B cell (primary cell): ENCODE measurements around the gene RSU1. TPM values are rescaled to one million over a fixed set of nuclear protein-coding genes. Genes with fewer than 3 reads are reported as not detected.

ENCODE experiments used
- ATAC-seq: fragments of 200-7000 bp; cut with Tn5 transposase; one replicate; pipeline ENCODE4 v1.10.0; 2021; ENCODE audit warnings: low read depth, mild to moderate bottlenecking, moderate number of reproducible peaks, moderate library complexity
- CTCF ChIA-PET: fragments of 350-600 bp; sonication (Branson Sonifier 250); formaldehyde crosslinking; loops from one replicate; lab custom pipeline; 2021; ENCODE audit warnings: antibody characterized with exemption, inconsistent platforms; lab: Charles Lee
- POLR2A ChIA-PET: fragments of 350-600 bp; sonication (Branson Sonifier 250); formaldehyde crosslinking; loops from one replicate; lab custom pipeline; 2021; ENCODE audit warnings: antibody characterized with exemption; lab: Charles Lee
- DNase-seq: peaks from one replicate; pipeline ENCODE4 v3.0.0; 2013
- H2AFZ ChIP-seq: 2 replicates; pipeline ENCODE4 v1.6.1; 2012; ENCODE audit warnings: mild to moderate bottlenecking, low read depth, low read length; ENCODE audit not compliant: insufficient read depth, poor library complexity, severe bottlenecking
- H3K27ac ChIP-seq, 2 donors: 1 replicate in 1 of 2; 2 replicates in 1 of 2; pipeline ENCODE4 v1.5.1; 2012 to 2013; ENCODE audit warnings: low read length in 2 of 2, mild to moderate bottlenecking in 2 of 2, moderate library complexity in 1 of 2
- H3K27me3 ChIP-seq, 4 experiments: fragments of 200-600 bp in 1 of 4; sonication (generic) in 1 of 4; replicated peaks in 1 of 4; 1 replicate in 2 of 4; 2 replicates in 2 of 4; pipeline versions ENCODE4 v1.6.1 to v1.7.0; 2013 to 2016; ENCODE audit warnings: low read length in 3 of 4, mild to moderate bottlenecking in 2 of 4, mixed read lengths in 1 of 4, moderate library complexity in 1 of 4; ENCODE audit not compliant: insufficient read depth in 4 of 4, control insufficient read depth in 3 of 4; ENCODE audit errors: control extremely low read depth in 1 of 4
- H3K36me3 ChIP-seq, 2 experiments: replicated peaks in 1 of 2; 1 replicate in 1 of 2; 2 replicates in 1 of 2; pipeline versions ENCODE4 v1.6.1 to v1.7.1; 2013; ENCODE audit warnings: low read length in 1 of 2; ENCODE audit not compliant: insufficient read depth in 2 of 2, control insufficient read depth in 1 of 2; ENCODE audit errors: control extremely low read depth in 1 of 2, extremely low read depth in 1 of 2
- H3K4me1 ChIP-seq, 2 donors: fragments of 200-600 bp in 1 of 2; sonication (generic) in 1 of 2; 1 replicate in 1 of 2; 2 replicates in 1 of 2; pipeline versions ENCODE4 v1.5.1 to v1.6.1; 2013 to 2017; ENCODE audit warnings: low read length in 2 of 2; ENCODE audit not compliant: control insufficient read depth in 2 of 2, insufficient read depth in 2 of 2
- H3K4me2 ChIP-seq: replicated peaks from 2 replicates; pipeline ENCODE3; 2012; ENCODE audit warnings: mild to moderate bottlenecking, low read depth, low read length; ENCODE audit not compliant: poor library complexity, severe bottlenecking
- H3K4me3 ChIP-seq, 5 experiments: fragments of 200-600 bp in 1 of 5; sonication (generic) in 1 of 5; 1 replicate in 3 of 5; 2 replicates in 2 of 5; pipeline versions ENCODE4 v1.5.1 to v1.7.0; 2011 to 2016; ENCODE audit warnings: low read length in 4 of 5, mild to moderate bottlenecking in 4 of 5, low read depth in 2 of 5, control low read depth in 1 of 5, moderate library complexity in 1 of 5; ENCODE audit not compliant: insufficient read depth in 1 of 5; ENCODE audit errors: control extremely low read depth in 1 of 5, extremely low read depth in 1 of 5
- H3K79me2 ChIP-seq: fragments of 200-600 bp; sonication (generic); one replicate; pipeline ENCODE4 v1.6.0; 2016; ENCODE audit warnings: low read length; ENCODE audit not compliant: control insufficient read depth, insufficient read depth
- H3K9ac ChIP-seq: fragments of 200-600 bp; sonication (generic); 2 replicates; pipeline ENCODE4 v1.6.1; 2017; ENCODE audit warnings: mild to moderate bottlenecking, low read length, moderate library complexity
- H3K9me3 ChIP-seq, 3 donors: one replicate each; pipeline versions ENCODE4 v1.6.1 to v1.7.1; 2013; ENCODE audit warnings: low read length in 2 of 3; ENCODE audit not compliant: control insufficient read depth in 2 of 3, insufficient read depth in 1 of 3; ENCODE audit errors: control extremely low read depth in 1 of 3
- H4K20me1 ChIP-seq: 2 replicates; pipeline ENCODE4 v1.6.0; 2012; ENCODE audit warnings: mild to moderate bottlenecking, low read length; ENCODE audit not compliant: insufficient read depth, control insufficient read depth, poor library complexity, severe bottlenecking
- H3K27ac Mint-ChIP-seq: one replicate; pipeline ENCODE4 v1.8.0; 2021; ENCODE audit warnings: mixed read lengths
- H3K27me3 Mint-ChIP-seq: one replicate; pipeline ENCODE4 v1.8.0; 2021; ENCODE audit warnings: mixed read lengths
- H3K4me1 Mint-ChIP-seq: one replicate; pipeline ENCODE4 v1.8.0; 2021; ENCODE audit warnings: mixed read lengths
- H3K4me3 Mint-ChIP-seq: one replicate; pipeline ENCODE4 v1.8.0; 2021; ENCODE audit warnings: mixed read lengths
- H3K9me3 Mint-ChIP-seq: one replicate; pipeline ENCODE4 v1.8.0; 2022; ENCODE audit warnings: mixed read lengths; ENCODE audit not compliant: insufficient read depth
- CTCF ChIP-seq: fragments of 200-600 bp; IDR thresholded peaks from one replicate; pipeline ENCODE4 v1.8.0; 2022; ENCODE audit warnings: antibody characterized with exemption, mild to moderate bottlenecking
- EZH2 ChIP-seq: IDR thresholded peaks from 2 replicates; pipeline ENCODE4 v1.6.1; 2012; ENCODE audit warnings: borderline replicate concordance, low read depth, mild to moderate bottlenecking, moderate library complexity, low read length; ENCODE audit not compliant: insufficient read depth, poor library complexity, severe bottlenecking
- WGBS: methylation state at CpG from one replicate; pipeline ENCODE4 v1.1.5; 2013; ENCODE audit warnings: missing lambda C conversion rate; ENCODE audit not compliant: insufficient coverage; 5-methylcytosine and 5-hydroxymethylcytosine counted together
- intact Hi-C: fragments of 100-400 bp; cut with micrococcal nuclease; formaldehyde crosslinking; loops from one replicate; pipeline ENCODE4 v1.10.0; 2022
- polyA plus RNA-seq: library from polyadenylated mRNA; depleted of rRNA; stranded (reverse); fragments of >200 nt; gene quantifications from 2 replicates; pipeline ENCODE4 v1.2.3, GENCODE V29; 2012
- total RNA-seq, 2 donors: library from RNA; stranded (reverse); fragments of 120-200 nt in 1 of 2; gene quantifications; 1 replicate in 1 of 2; 2 replicates in 1 of 2; pipeline versions ENCODE4 v1.2.3 to v1.2.4, GENCODE V29; 2013 to 2022

The RSU1 gene
- total and polyA plus RNA-seq, 2 donors (not counting 1 experiment from before 2014, with no cell fraction given) = 33.4 to 41.1 TPM

- Histone ChIP-seq H3K79me2 (peaks cover 87% of the 10 kb centered on the region), H3K27me3 (no peaks in the 10 kb centered on the region), H3K4me3 (no peak overlapping the region), H3K9ac (no peak overlapping the region), H3K36me3 (peaks cover 0 to 3% of the 10 kb centered on the region in 2 experiments), H4K20me1 (no peaks in the 10 kb centered on the region), H3K4me1 (peaks cover 11 to 13% of the 10 kb centered on the region in 2 donors), H2AFZ (no peak overlapping the region), H3K27ac (no peak overlapping the region), H3K9me3 (no peaks in the 10 kb centered on the region), H3K4me2 (no peak overlapping the region)
- no peak overlapping the region for H3K27ac Mint-ChIP-seq
- ChIA-PET POLR2A (no interaction called here), CTCF (interaction anchor here (1.1 kb wide), 1 partner anchor 16 kb away, joined by 3 read pairs; no protein-coding TSS in a partner anchor)
- 93% methylated on average over 3 of the region's 6 CpGs for WGBS
- no peak for ATAC-seq
- no peak overlapping the region for H3K4me3 Mint-ChIP-seq
- no peak for TF ChIP-seq EZH2
- no peak for TF ChIP-seq CTCF
- intact Hi-C loops = no loop called here
- H3K27me3 Mint-ChIP-seq = no peaks in the 10 kb centered on the region
- peaks cover 29% of the 10 kb centered on the region for H3K4me1 Mint-ChIP-seq
- no peak for DNase-seq
- H3K9me3 Mint-ChIP-seq = no peaks in the 10 kb centered on the region
These were observed 5.5 kb downstream of the RSU1 start for GRCh38 chr10:16811765-16812164.

GRCh38 chr10:16811292-16811691 is 5.9 kb downstream of the RSU1 start:
- H3K9me3 ChIP-seq = no peaks in the 10 kb centered on the region
- TF ChIP-seq CTCF (no peak), EZH2 (no peak)
- peaks cover 82% of the 10 kb centered on the region for H3K79me2 ChIP-seq
- H3K4me1 ChIP-seq = peaks cover 6 to 9% of the 10 kb centered on the region in 2 donors
- no peak overlapping the region for H3K4me2 ChIP-seq
- H3K27ac Mint-ChIP-seq = no peak overlapping the region
- H3K27ac ChIP-seq = no peak overlapping the region
- no peaks in the 10 kb centered on the region for H3K9me3 Mint-ChIP-seq
- H3K4me3 Mint-ChIP-seq = no peak overlapping the region
- CTCF ChIA-PET = no interaction called here
- H2AFZ ChIP-seq = no peak overlapping the region
- H3K4me3 ChIP-seq = no peak overlapping the region
- no peak overlapping the region for H3K9ac ChIP-seq
- H3K27me3 Mint-ChIP-seq = no peaks in the 10 kb centered on the region
- intact Hi-C loops = no loop called here
- H4K20me1 ChIP-seq = no peaks in the 10 kb centered on the region
- peaks cover 0 to 3% of the 10 kb centered on the region in 2 experiments for H3K36me3 ChIP-seq
- 100% methylated on average over 1 of the region's 3 CpGs for WGBS
- no peak for ATAC-seq
- POLR2A ChIA-PET = no interaction called here
- peaks cover 27% of the 10 kb centered on the region for H3K4me1 Mint-ChIP-seq
- no peaks in the 10 kb centered on the region for H3K27me3 ChIP-seq
- no peak for DNase-seq
